ENCODE measurements around the gene VPS26B. TPM values are rescaled to one million over a fixed set of nuclear protein-coding genes. Genes with fewer than 3 reads are reported as not detected.
"Not testable (repeated sequence)": the region's sequence is repeated elsewhere in the genome, so short reads cannot be mapped to it uniquely, and the experiment has no call there.

The VPS26B gene
- total RNA-seq, 4 donors from 2014 or later, result 30.2 to 50.2 (median 41.7) TPM

- Histone ChIP-seq H3K4me3 (peak overlapping the region; percentile 36 to 50 (median 45)), H3K9me3 (peaks cover 0 to 7% (median 0%) of the 10 kb centered on the region in 4 donors), H3K36me3 (no peaks in the 10 kb centered on the region), H3K27me3 (peaks cover 15 to 92% (median 47%) of the 10 kb centered on the region in 4 donors), H3K27ac (replicated peaks in 1 of 4) (no peak overlapping the region), H3K4me1 (peaks cover 16 to 24% (median 23%) of the 10 kb centered on the region in 4 donors)
- intact Hi-C loops (cut with DNase I), result no loop called here
- DNase-seq (ENCODE audit: extremely low spot score), result peak; percentile 60
- WGBS, result no CpG with 5 or more reads among the region's 88 CpGs
- TF ChIP-seq POLR2A (IDR thresholded peaks at IDR 0.05; ENCODE audit: low read depth) (no peak), POLR2AphosphoS5 (IDR thresholded peaks at IDR 0.05) (no peak), EP300 (IDR thresholded peaks at IDR 0.05) (no peak)
- TF ChIP-seq, protein P1, sequence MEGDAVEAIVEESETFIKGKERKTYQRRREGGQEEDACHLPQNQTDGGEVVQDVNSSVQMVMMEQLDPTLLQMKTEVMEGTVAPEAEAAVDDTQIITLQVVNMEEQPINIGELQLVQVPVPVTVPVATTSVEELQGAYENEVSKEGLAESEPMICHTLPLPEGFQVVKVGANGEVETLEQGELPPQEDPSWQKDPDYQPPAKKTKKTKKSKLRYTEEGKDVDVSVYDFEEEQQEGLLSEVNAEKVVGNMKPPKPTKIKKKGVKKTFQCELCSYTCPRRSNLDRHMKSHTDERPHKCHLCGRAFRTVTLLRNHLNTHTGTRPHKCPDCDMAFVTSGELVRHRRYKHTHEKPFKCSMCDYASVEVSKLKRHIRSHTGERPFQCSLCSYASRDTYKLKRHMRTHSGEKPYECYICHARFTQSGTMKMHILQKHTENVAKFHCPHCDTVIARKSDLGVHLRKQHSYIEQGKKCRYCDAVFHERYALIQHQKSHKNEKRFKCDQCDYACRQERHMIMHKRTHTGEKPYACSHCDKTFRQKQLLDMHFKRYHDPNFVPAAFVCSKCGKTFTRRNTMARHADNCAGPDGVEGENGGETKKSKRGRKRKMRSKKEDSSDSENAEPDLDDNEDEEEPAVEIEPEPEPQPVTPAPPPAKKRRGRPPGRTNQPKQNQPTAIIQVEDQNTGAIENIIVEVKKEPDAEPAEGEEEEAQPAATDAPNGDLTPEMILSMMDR (IDR thresholded peaks at IDR 0.05), result no peak
These were observed 52.1 kb downstream of the VPS26B start for GRCh38 chr11:134276396-134277182.

- intact Hi-C loops (cut with DNase I), result no loop called here
- Histone ChIP-seq H3K27ac (replicated peaks in 1 of 4) (no peak overlapping the region), H3K4me3 (peak overlapping the region; percentile 36 to 50 (median 45)), H3K36me3 (no peaks in the 10 kb centered on the region), H3K9me3 (peaks cover 0 to 7% (median 0%) of the 10 kb centered on the region in 4 donors), H3K27me3 (peaks cover 15 to 87% (median 47%) of the 10 kb centered on the region in 4 donors), H3K4me1 (peaks cover 16 to 24% (median 23%) of the 10 kb centered on the region in 4 donors)
- 36% methylated on average over 27 of the region's 36 CpGs for WGBS
- peak; percentile 83 for DNase-seq (ENCODE audit: extremely low spot score)
- no peak for TF ChIP-seq POLR2A (IDR thresholded peaks at IDR 0.05; ENCODE audit: low read depth)
- no peak for TF ChIP-seq EP300 (IDR thresholded peaks at IDR 0.05)
- no peak for TF ChIP-seq POLR2AphosphoS5 (IDR thresholded peaks at IDR 0.05)
- TF ChIP-seq, protein P1 (IDR thresholded peaks at IDR 0.05), result no peak
These were observed 52.9 kb downstream of the VPS26B start for GRCh38 chr11:134277183-134278001.

GRCh38 chr11:134278356-134278755, 53.9 kb downstream of the VPS26B start:
- Histone ChIP-seq H3K27me3 (peaks cover 15 to 87% (median 44%) of the 10 kb centered on the region in 4 donors), H3K9me3 (peaks cover 0 to 7% (median 0%) of the 10 kb centered on the region in 4 donors), H3K4me1 (peaks cover 16 to 24% (median 23%) of the 10 kb centered on the region in 4 donors), H3K27ac (replicated peaks in 1 of 4) (no peak overlapping the region), H3K4me3 (no peak overlapping the region), H3K36me3 (no peaks in the 10 kb centered on the region)
- WGBS, result 88% methylated on average over 4 of the region's 4 CpGs
- DNase-seq (ENCODE audit: extremely low spot score), result peak; percentile 81
- intact Hi-C loops (cut with DNase I), result no loop called here
- TF ChIP-seq, protein P1 (IDR thresholded peaks at IDR 0.05), result no peak
- no peak for TF ChIP-seq POLR2A (IDR thresholded peaks at IDR 0.05; ENCODE audit: low read depth)
- TF ChIP-seq EP300 (IDR thresholded peaks at IDR 0.05), result no peak
- no peak for TF ChIP-seq POLR2AphosphoS5 (IDR thresholded peaks at IDR 0.05)

DNA sequence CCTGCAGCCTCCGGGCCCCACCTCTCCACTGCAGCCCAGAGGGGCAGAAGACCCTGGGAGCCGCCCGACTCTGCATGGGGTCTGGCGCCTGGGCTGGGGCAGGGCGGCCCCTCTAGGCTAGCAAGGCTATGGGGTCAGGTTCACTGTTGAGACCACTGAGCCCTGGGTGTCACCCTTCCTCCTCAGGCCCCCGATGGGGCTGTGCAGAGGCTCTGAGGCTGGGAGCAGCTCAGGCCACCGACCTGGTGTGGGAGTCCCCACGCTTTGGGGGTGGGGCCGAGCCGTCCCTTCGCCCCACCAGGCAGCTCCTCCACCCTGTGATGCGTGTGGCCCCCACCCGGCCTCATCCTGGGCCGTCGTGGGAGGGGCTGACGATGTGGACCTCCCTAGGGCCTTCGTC, 57.2 kb downstream of the VPS26B start:
- H3K4me3 ChIP-seq; H3K9me3 ChIP-seq; H3K36me3 ChIP-seq; DNase-seq (ENCODE audit: extremely low spot score); H3K27ac ChIP-seq (replicated peaks in 1 of 4); intact Hi-C loops (cut with DNase I): not testable (repeated sequence)
- Histone ChIP-seq H3K27me3 (peaks cover 6 to 58% (median 16%) of the 10 kb centered on the region in 4 donors), H3K4me1 (peaks cover 5 to 11% (median 9%) of the 10 kb centered on the region in 4 donors)
- no CpG with 5 or more reads among the region's 17 CpGs for WGBS
